HepG2 (cell line): ENCODE data around the gene SNRNP27. TPM values are rescaled to one million over a fixed set of nuclear protein-coding genes. Genes with fewer than 3 reads are reported as not detected.

Experiments
- FOXK1 ChIP-seq: sonication (generic); formaldehyde crosslinking; IDR thresholded peaks from 2 replicates; pipeline ENCODE4 v1.4.0; 2020; ENCODE audit warnings: low read depth, missing genetic modification reagents, borderline replicate concordance
- GABPA ChIP-seq, 2 experiments: IDR thresholded peaks; 2 replicates each; pipeline ENCODE4 v1.6.1; 2011 to 2016; ENCODE audit warnings: low read depth in 2 of 2, low read length in 1 of 2, missing biosample characterization in 1 of 2, missing genetic modification characterization in 1 of 2
- IKZF4 ChIP-seq: sonication (generic); formaldehyde crosslinking; IDR thresholded peaks from 2 replicates; pipeline ENCODE4 v1.5.1; 2020; ENCODE audit warnings: borderline replicate concordance, mild to moderate bottlenecking, low read depth, missing genetic modification reagents; ENCODE audit errors: not compliant biosample characterization
- KLF12 ChIP-seq: sonication (generic); formaldehyde crosslinking; IDR thresholded peaks from 2 replicates; pipeline ENCODE4 v1.4.0; 2020; ENCODE audit warnings: missing genetic modification reagents, borderline replicate concordance
- NR2F6 ChIP-seq, 2 experiments: IDR thresholded peaks; 2 replicates each; pipeline ENCODE4 v1.6.1; 2016; ENCODE audit warnings: antibody characterized with exemption in 1 of 2, mild to moderate bottlenecking in 1 of 2
- PHF8 ChIP-seq: sonication (generic); formaldehyde crosslinking; IDR thresholded peaks from 2 replicates; pipeline ENCODE4 v1.5.0; 2020; ENCODE audit warnings: missing genetic modification reagents
- PLRG1 ChIP-seq: fragments of 450-650 bp; conservative IDR thresholded peaks from 2 replicates; pipeline ENCODE4 v1.6.1; 2016
- RFXAP ChIP-seq: sonication (generic); formaldehyde crosslinking; IDR thresholded peaks from 2 replicates; pipeline ENCODE4 v1.4.0; 2020; ENCODE audit warnings: missing genetic modification reagents, borderline replicate concordance
- SOX6 ChIP-seq, 2 experiments: fragments of 450-650 bp in 1 of 2; sonication (generic) in 1 of 2; formaldehyde crosslinking in 1 of 2; IDR thresholded peaks; 2 replicates each; pipeline versions ENCODE4 v1.4.0 to v1.6.1; 2017 to 2020; ENCODE audit warnings: antibody characterized with exemption in 1 of 2, mild to moderate bottlenecking in 1 of 2, missing genetic modification reagents in 1 of 2
- TBP ChIP-seq: sonication (generic); formaldehyde crosslinking; IDR thresholded peaks from 2 replicates; pipeline ENCODE4 v1.5.0; 2020; ENCODE audit warnings: missing genetic modification reagents
- TOPORS ChIP-seq: sonication (generic); formaldehyde crosslinking; IDR thresholded peaks from 2 replicates; pipeline ENCODE4 v1.8.0; 2023; ENCODE audit warnings: mild to moderate bottlenecking, missing genetic modification reagents
- WIZ ChIP-seq: sonication (generic); formaldehyde crosslinking; IDR thresholded peaks from 2 replicates; pipeline ENCODE4 v1.5.1; 2020; ENCODE audit warnings: mild to moderate bottlenecking, missing genetic modification reagents
- ZBTB1 ChIP-seq: sonication (generic); formaldehyde crosslinking; IDR thresholded peaks from 2 replicates; pipeline ENCODE4 v1.4.0; 2020; ENCODE audit warnings: missing genetic modification reagents, borderline replicate concordance
- ZNF20 ChIP-seq: sonication (generic); formaldehyde crosslinking; IDR thresholded peaks from 2 replicates; pipeline ENCODE4 v1.4.0; 2020; ENCODE audit warnings: mild to moderate bottlenecking, moderate library complexity, missing genetic modification reagents
- ZNF256 ChIP-seq: sonication (generic); formaldehyde crosslinking; conservative IDR thresholded peaks from 2 replicates; pipeline ENCODE4 v1.4.0; 2020; ENCODE audit warnings: missing genetic modification reagents
- ZNF510 ChIP-seq: sonication (generic); formaldehyde crosslinking; IDR thresholded peaks from 2 replicates; pipeline ENCODE4 v1.4.0; 2020; ENCODE audit warnings: low read depth, mild to moderate bottlenecking, missing genetic modification reagents
- ZNF530 ChIP-seq: sonication (generic); formaldehyde crosslinking; IDR thresholded peaks from 2 replicates; pipeline ENCODE4 v1.5.0; 2020; ENCODE audit warnings: low read depth, mild to moderate bottlenecking, missing genetic modification reagents
- ZNF557 ChIP-seq: sonication (generic); formaldehyde crosslinking; IDR thresholded peaks from 2 replicates; pipeline ENCODE4 v1.4.0; 2020; ENCODE audit warnings: missing genetic modification reagents
- ZNF570 ChIP-seq: sonication (generic); formaldehyde crosslinking; IDR thresholded peaks from 2 replicates; pipeline ENCODE4 v1.4.0; 2020; ENCODE audit warnings: mild to moderate bottlenecking, missing genetic modification reagents, borderline replicate concordance
- ZSCAN29 ChIP-seq: sonication (generic); formaldehyde crosslinking; conservative IDR thresholded peaks from 2 replicates; pipeline ENCODE4 v1.4.0; 2020; ENCODE audit warnings: mild to moderate bottlenecking, missing genetic modification reagents
- polyA plus RNA-seq, 8 experiments: library from polyadenylated mRNA; depleted of rRNA in 3 of 8; stranded (reverse) in 7 of 8; unstranded in 1 of 8; fragments of >200 nt; fragmentation: Illumina TruSeq in 4 of 8; extraction: Trizol in 4 of 8; gene quantifications; 2 replicates each; pipeline versions ENCODE4 v1.2.1 to v1.2.3, GENCODE V29; 2011 to 2016; ENCODE audit warnings: low read depth in 4 of 8, missing spikeins in 1 of 8, mixed read lengths in 1 of 8; ENCODE audit not compliant: insufficient read depth in 1 of 8
- total RNA-seq, 5 experiments: library from RNA; depleted of rRNA; stranded (reverse); fragments of >200 nt; fragmentation: Illumina TruSeq; extraction: Trizol; gene quantifications; 2 replicates each; pipeline ENCODE4 v1.2.3, GENCODE V29; 2016; ENCODE audit warnings: low read depth in 1 of 5
- TF ChIP-seq, protein P1 (sequence below): sonication (generic); formaldehyde crosslinking; IDR thresholded peaks from 2 replicates; pipeline ENCODE4 v1.5.0; 2020; ENCODE audit warnings: missing genetic modification reagents, mild to moderate bottlenecking, borderline replicate concordance
- TF ChIP-seq, protein P2 (sequence below): sonication (generic); formaldehyde crosslinking; IDR thresholded peaks from 2 replicates; pipeline ENCODE4 v1.5.1; 2020; ENCODE audit warnings: mild to moderate bottlenecking, missing genetic modification reagents
- TF ChIP-seq, protein P3 (sequence below): sonication (generic); formaldehyde crosslinking; IDR thresholded peaks from 2 replicates; pipeline ENCODE4 v1.5.0; 2020; ENCODE audit warnings: mild to moderate bottlenecking, missing genetic modification reagents

The SNRNP27 gene
- total and polyA plus RNA-seq, 2 of the 13 experiments (the other 11 are each of a cell fraction or from before 2014, with no cell fraction given), result 49.8 to 54.6 TPM

DNA sequence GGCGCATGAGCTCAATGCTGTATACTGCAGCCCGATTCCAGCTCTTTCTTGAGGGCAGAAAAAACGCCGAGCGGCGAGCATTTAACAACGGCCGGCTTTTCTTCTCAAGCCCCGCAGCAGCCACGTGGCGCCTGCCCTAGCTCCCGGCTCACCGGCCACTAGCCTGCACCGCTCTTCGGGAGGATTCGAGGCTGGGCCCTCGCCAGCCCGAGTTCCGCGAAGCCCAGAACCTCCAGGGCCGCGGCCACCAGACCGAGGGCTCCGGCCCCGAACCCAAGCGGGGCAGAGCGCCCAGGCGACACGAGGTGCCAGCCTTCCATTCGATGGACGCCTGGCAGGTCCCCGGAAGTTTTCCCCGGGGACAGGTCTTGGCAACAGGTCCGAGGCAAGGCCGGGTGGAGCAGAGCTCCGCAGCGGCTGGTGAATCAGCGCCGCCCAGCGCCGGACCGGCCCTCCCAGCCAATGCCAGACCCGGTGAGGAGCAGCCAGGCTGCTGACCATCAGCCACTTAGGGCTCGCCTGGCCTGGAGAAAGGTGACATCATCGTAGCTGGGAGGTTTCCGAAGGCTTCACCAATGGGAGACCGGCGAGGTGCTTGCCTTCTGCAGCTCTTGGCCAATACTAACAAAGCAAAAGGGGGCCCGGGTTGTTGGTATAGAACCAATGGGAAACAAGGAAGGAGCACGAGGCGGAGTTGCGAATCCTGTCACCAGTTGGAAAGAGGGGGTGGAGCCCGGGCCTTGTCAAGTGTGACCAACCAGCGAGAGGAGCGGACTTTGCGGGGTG is 20.6 kb downstream of the SNRNP27 start (continued):
- TF ChIP-seq ZNF256 (peak; percentile 58; the same call in 1 of the 2 replicates), ZNF510 (CRISPR knock-in tag) (peak; percentile 96; the same call in 1 of the 2 replicates), SOX6 (IDR thresholded peaks at IDR 0.05) (no peak), SOX6 (CRISPR knock-in tag; IDR thresholded peaks at IDR 0.05) (peak; percentile 63), WIZ (CRISPR knock-in tag) (no peak; the same call in 1 of the 2 replicates), ZBTB1 (no peak), PHF8 (CRISPR knock-in tag) (peak; percentile 94), TBP (no peak), NR2F6 (IDR thresholded peaks at IDR 0.05) (no peak), NR2F6 (CRISPR knock-in tag; IDR thresholded peaks at IDR 0.05) (peak; percentile 57), ZNF20 (CRISPR knock-in tag) (no peak), PLRG1 (no peak), IKZF4 (CRISPR knock-in tag) (no peak), ZNF557 (CRISPR knock-in tag) (peak; percentile 83; the same call in 1 of the 2 replicates), RFXAP (peak; percentile 100), FOXK1 (CRISPR knock-in tag) (peak; percentile 40; the same call in 1 of the 2 replicates), KLF12 (0 out of 2 replicates have a peak, but pooled peaks have one; percentile 85), TOPORS (CRISPR knock-in tag) (0 out of 2 replicates have a peak, but pooled peaks have one; percentile 15), GABPA (IDR thresholded peaks at IDR 0.05; ENCODE audit: low read depth, low read length) (peak; percentile 8; the same call in 1 of the 2 replicates), GABPA (CRISPR knock-in tag; IDR thresholded peaks at IDR 0.05; ENCODE audit: low read depth) (peak; percentile 81), ZSCAN29 (CRISPR knock-in tag) (peak; percentile 79; the same call in 1 of the 2 replicates), ZNF530 (no peak), ZNF570 (0 out of 2 replicates have a peak, but pooled peaks have one; percentile 69)
- TF ChIP-seq, protein P1, sequence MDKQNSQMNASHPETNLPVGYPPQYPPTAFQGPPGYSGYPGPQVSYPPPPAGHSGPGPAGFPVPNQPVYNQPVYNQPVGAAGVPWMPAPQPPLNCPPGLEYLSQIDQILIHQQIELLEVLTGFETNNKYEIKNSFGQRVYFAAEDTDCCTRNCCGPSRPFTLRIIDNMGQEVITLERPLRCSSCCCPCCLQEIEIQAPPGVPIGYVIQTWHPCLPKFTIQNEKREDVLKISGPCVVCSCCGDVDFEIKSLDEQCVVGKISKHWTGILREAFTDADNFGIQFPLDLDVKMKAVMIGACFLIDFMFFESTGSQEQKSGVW (CRISPR knock-in tag), result no peak; the same call in 1 of the 2 replicates
- TF ChIP-seq, protein P2, sequence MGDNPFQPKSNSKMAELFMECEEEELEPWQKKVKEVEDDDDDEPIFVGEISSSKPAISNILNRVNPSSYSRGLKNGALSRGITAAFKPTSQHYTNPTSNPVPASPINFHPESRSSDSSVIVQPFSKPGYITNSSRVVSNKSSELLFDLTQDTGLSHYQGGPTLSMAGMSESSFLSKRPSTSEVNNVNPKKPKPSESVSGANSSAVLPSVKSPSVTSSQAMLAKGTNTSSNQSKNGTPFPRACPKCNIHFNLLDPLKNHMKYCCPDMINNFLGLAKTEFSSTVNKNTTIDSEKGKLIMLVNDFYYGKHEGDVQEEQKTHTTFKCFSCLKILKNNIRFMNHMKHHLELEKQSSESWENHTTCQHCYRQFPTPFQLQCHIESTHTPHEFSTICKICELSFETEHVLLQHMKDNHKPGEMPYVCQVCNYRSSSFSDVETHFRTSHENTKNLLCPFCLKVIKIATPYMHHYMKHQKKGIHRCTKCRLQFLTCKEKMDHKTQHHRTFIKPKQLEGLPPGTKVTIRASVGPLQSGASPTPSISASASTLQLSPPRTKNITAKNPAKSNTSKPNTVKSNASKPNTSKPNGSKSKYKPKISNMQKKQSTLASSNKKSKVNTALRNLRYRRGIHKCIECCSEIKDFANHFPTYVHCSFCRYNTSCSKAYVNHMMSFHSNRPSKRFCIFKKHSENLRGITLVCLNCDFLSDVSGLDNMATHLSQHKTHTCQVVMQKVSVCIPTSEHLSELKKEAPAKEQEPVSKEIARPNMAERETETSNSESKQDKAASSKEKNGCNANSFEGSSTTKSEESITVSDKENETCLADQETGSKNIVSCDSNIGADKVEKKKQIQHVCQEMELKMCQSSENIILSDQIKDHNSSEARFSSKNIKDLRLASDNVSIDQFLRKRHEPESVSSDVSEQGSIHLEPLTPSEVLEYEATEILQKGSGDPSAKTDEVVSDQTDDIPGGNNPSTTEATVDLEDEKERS (CRISPR knock-in tag), result peak; percentile 91
- TF ChIP-seq, protein P3, sequence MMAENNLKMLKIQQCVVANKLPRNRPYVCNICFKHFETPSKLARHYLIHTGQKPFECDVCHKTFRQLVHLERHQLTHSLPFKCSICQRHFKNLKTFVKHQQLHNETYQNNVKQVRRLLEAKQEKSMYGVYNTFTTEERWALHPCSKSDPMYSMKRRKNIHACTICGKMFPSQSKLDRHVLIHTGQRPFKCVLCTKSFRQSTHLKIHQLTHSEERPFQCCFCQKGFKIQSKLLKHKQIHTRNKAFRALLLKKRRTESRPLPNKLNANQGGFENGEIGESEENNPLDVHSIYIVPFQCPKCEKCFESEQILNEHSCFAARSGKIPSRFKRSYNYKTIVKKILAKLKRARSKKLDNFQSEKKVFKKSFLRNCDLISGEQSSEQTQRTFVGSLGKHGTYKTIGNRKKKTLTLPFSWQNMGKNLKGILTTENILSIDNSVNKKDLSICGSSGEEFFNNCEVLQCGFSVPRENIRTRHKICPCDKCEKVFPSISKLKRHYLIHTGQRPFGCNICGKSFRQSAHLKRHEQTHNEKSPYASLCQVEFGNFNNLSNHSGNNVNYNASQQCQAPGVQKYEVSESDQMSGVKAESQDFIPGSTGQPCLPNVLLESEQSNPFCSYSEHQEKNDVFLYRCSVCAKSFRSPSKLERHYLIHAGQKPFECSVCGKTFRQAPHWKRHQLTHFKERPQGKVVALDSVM (CRISPR knock-in tag), result peak; percentile 78
